HepG2 (cell line): ENCODE data around the gene THADA. TPM values are rescaled to one million over a fixed set of nuclear protein-coding genes. Genes with fewer than 3 reads are reported as not detected.

Source experiments
- ARHGAP35 ChIP-seq: sonication (generic); formaldehyde crosslinking; IDR thresholded peaks from 2 replicates; pipeline ENCODE4 v1.9.0; 2022; ENCODE audit warnings: mild to moderate bottlenecking, inconsistent platforms, moderate library complexity, missing genetic modification reagents, borderline replicate concordance
- HNRNPL ChIP-seq: fragments of 200-400 bp; formaldehyde crosslinking; IDR thresholded peaks from 2 replicates; pipeline ENCODE4 v1.6.1; 2017; ENCODE audit warnings: mild to moderate bottlenecking, low read depth, low read length
- KLF11 ChIP-seq: IDR thresholded peaks from 2 replicates; pipeline ENCODE4 v1.6.1; 2016; ENCODE audit warnings: missing compliant biosample characterization
- MEIS2 ChIP-seq: sonication (generic); formaldehyde crosslinking; IDR thresholded peaks from 2 replicates; pipeline ENCODE4 v1.9.0; 2021; ENCODE audit warnings: mild to moderate bottlenecking, missing genetic modification reagents
- RXRB ChIP-seq: IDR thresholded peaks from 2 replicates; pipeline ENCODE4 v1.6.1; 2016; ENCODE audit warnings: borderline replicate concordance, missing genetic modification reagents, missing compliant biosample characterization
- SIN3B ChIP-seq: fragments of 150-350 bp; IDR thresholded peaks from 2 replicates; pipeline ENCODE4 v1.6.1; 2014; ENCODE audit warnings: low read length
- TEAD2 ChIP-seq: sonication (generic); formaldehyde crosslinking; IDR thresholded peaks from 2 replicates; pipeline ENCODE4 v1.9.0; 2021; ENCODE audit warnings: missing genetic modification reagents
- ZFP82 ChIP-seq: sonication (generic); formaldehyde crosslinking; IDR thresholded peaks from 2 replicates; pipeline ENCODE4 v1.5.1; 2020; ENCODE audit warnings: mild to moderate bottlenecking, missing genetic modification reagents, borderline replicate concordance
- ZIK1 ChIP-seq: sonication (generic); formaldehyde crosslinking; IDR thresholded peaks from 2 replicates; pipeline ENCODE4 v1.5.0; 2020; ENCODE audit warnings: mild to moderate bottlenecking, low read depth, missing genetic modification reagents, borderline replicate concordance
- ZNF101 ChIP-seq: sonication (generic); formaldehyde crosslinking; IDR thresholded peaks from 2 replicates; pipeline ENCODE4 v1.4.0; 2020; ENCODE audit warnings: mild to moderate bottlenecking, low read depth, missing genetic modification reagents, borderline replicate concordance
- ZNF232 ChIP-seq: sonication (generic); formaldehyde crosslinking; IDR thresholded peaks from 2 replicates; pipeline ENCODE4 v1.4.0; 2020; ENCODE audit warnings: missing genetic modification reagents, borderline replicate concordance
- ZNF331 ChIP-seq: sonication (generic); formaldehyde crosslinking; IDR thresholded peaks from 2 replicates; pipeline ENCODE4 v1.4.0; 2020; ENCODE audit warnings: missing genetic modification reagents
- ZNF496 ChIP-seq: sonication (generic); formaldehyde crosslinking; IDR thresholded peaks from 2 replicates; pipeline ENCODE4 v1.8.1; 2023; ENCODE audit warnings: mild to moderate bottlenecking, moderate library complexity, missing genetic modification reagents; ENCODE audit not compliant: insufficient replicate concordance
- ZNF572 ChIP-seq: sonication (generic); formaldehyde crosslinking; IDR thresholded peaks from 2 replicates; pipeline ENCODE4 v1.5.1; 2020; ENCODE audit warnings: mild to moderate bottlenecking, missing genetic modification reagents
- ZNF674 ChIP-seq: sonication (generic); formaldehyde crosslinking; IDR thresholded peaks from 2 replicates; pipeline ENCODE4 v1.5.0; 2020; ENCODE audit warnings: low read depth, mild to moderate bottlenecking, missing genetic modification reagents
- ZNF724P ChIP-seq: sonication (generic); formaldehyde crosslinking; IDR thresholded peaks from 2 replicates; pipeline ENCODE4 v1.8.0; 2022; ENCODE audit warnings: missing genetic modification reagents, borderline replicate concordance
- ZNF768 ChIP-seq: sonication (generic); formaldehyde crosslinking; IDR thresholded peaks from 2 replicates; pipeline ENCODE4 v1.4.0; 2020; ENCODE audit warnings: missing genetic modification reagents
- ZNF850 ChIP-seq: sonication (generic); formaldehyde crosslinking; conservative IDR thresholded peaks from 2 replicates; pipeline ENCODE4 v1.9.0; 2021; ENCODE audit warnings: mild to moderate bottlenecking, missing genetic modification reagents
- polyA plus RNA-seq, 8 experiments: library from polyadenylated mRNA; depleted of rRNA in 3 of 8; stranded (reverse) in 7 of 8; unstranded in 1 of 8; fragments of >200 nt; fragmentation: Illumina TruSeq in 4 of 8; extraction: Trizol in 4 of 8; gene quantifications; 2 replicates each; pipeline versions ENCODE4 v1.2.1 to v1.2.3, GENCODE V29; 2011 to 2016; ENCODE audit warnings: low read depth in 4 of 8, missing spikeins in 1 of 8, mixed read lengths in 1 of 8; ENCODE audit not compliant: insufficient read depth in 1 of 8
- total RNA-seq, 5 experiments: library from RNA; depleted of rRNA; stranded (reverse); fragments of >200 nt; fragmentation: Illumina TruSeq; extraction: Trizol; gene quantifications; 2 replicates each; pipeline ENCODE4 v1.2.3, GENCODE V29; 2016; ENCODE audit warnings: low read depth in 1 of 5
- TF ChIP-seq, protein P1 (sequence below): IDR thresholded peaks from 2 replicates; pipeline ENCODE4 v1.6.1; 2012; ENCODE audit warnings: low read length, improper control_type of control experiment
- TF ChIP-seq, protein P2 (sequence below): sonication (generic); formaldehyde crosslinking; IDR thresholded peaks from 2 replicates; pipeline ENCODE4 v1.4.0; 2020; ENCODE audit warnings: mild to moderate bottlenecking, low read depth, missing genetic modification reagents
- TF ChIP-seq, protein P3 (sequence below): sonication (generic); formaldehyde crosslinking; IDR thresholded peaks from 2 replicates; pipeline ENCODE4 v1.5.1; 2020; ENCODE audit warnings: mild to moderate bottlenecking, missing genetic modification reagents, borderline replicate concordance

THADA gene
- total and polyA plus RNA-seq, 2 of the 13 experiments (the other 11 are each of a cell fraction or from before 2014, with no cell fraction given) = 12.7 to 21.7 TPM

DNA sequence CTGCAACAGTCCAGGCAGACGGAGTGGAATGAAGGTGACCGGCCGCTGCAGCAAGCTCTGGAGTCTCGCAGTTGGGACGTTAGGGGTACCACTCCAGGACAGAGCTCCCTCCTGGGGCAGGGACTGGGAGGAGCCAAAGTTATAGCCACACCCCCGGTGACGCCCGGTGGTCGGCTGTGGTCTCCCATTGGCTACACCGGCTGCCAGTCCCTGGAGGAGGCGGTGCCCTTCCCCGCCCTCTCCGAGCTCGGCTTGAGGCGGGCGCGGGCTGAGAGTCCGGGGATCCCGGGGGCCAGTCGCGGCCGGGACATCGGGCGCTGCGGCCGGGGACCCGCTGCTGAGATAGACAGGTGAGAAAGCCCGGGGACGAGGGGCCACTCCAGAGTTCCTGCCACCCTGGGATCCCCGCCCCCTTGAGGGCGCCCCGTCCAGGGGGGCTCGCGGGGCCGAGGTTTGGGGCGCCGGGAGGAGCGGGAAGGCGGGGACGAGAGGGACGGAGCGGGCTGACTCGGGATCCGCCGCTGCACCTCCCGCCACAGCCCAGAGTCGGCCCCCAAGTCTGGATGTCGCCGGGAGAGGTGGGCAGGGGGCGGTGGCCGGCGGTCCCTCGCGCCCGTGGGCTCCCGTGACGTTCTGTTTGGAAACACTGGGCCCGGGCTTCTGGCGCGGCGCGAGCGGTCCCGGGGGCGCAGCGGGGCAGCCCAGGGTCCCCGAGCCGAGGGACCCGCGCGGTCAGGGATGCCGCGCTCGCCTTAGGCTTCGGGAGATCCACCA lies 41.4 kb upstream of the THADA start, which contains the start of gene PLEKHH2 (continued):
- TF ChIP-seq ZNF768 (CRISPR knock-in tag) (peak; percentile 64; the same call in 1 of the 2 replicates), RXRB (CRISPR knock-in tag) (no peak), ZNF232 (CRISPR knock-in tag) (0 out of 2 replicates have a peak, but pooled peaks have one; percentile 62), MEIS2 (CRISPR knock-in tag) (peak; percentile 77), SIN3B (no peak), HNRNPL (no peak), ZNF674 (CRISPR knock-in tag) (no peak), ZNF724P (CRISPR knock-in tag) (no peak), ZNF331 (CRISPR knock-in tag) (no peak), ARHGAP35 (CRISPR knock-in tag) (no peak), ZNF572 (no peak), TEAD2 (CRISPR knock-in tag) (no peak), ZFP82 (CRISPR knock-in tag) (no peak), ZNF496 (CRISPR knock-in tag) (no peak), ZIK1 (no peak), ZNF101 (CRISPR knock-in tag) (no peak), ZNF850 (CRISPR knock-in tag) (no peak), KLF11 (CRISPR knock-in tag) (no peak)
- TF ChIP-seq, protein P1, sequence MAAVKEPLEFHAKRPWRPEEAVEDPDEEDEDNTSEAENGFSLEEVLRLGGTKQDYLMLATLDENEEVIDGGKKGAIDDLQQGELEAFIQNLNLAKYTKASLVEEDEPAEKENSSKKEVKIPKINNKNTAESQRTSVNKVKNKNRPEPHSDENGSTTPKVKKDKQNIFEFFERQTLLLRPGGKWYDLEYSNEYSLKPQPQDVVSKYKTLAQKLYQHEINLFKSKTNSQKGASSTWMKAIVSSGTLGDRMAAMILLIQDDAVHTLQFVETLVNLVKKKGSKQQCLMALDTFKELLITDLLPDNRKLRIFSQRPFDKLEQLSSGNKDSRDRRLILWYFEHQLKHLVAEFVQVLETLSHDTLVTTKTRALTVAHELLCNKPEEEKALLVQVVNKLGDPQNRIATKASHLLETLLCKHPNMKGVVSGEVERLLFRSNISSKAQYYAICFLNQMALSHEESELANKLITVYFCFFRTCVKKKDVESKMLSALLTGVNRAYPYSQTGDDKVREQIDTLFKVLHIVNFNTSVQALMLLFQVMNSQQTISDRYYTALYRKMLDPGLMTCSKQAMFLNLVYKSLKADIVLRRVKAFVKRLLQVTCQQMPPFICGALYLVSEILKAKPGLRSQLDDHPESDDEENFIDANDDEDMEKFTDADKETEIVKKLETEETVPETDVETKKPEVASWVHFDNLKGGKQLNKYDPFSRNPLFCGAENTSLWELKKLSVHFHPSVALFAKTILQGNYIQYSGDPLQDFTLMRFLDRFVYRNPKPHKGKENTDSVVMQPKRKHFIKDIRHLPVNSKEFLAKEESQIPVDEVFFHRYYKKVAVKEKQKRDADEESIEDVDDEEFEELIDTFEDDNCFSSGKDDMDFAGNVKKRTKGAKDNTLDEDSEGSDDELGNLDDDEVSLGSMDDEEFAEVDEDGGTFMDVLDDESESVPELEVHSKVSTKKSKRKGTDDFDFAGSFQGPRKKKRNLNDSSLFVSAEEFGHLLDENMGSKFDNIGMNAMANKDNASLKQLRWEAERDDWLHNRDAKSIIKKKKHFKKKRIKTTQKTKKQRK = no peak
- TF ChIP-seq, protein P2, sequence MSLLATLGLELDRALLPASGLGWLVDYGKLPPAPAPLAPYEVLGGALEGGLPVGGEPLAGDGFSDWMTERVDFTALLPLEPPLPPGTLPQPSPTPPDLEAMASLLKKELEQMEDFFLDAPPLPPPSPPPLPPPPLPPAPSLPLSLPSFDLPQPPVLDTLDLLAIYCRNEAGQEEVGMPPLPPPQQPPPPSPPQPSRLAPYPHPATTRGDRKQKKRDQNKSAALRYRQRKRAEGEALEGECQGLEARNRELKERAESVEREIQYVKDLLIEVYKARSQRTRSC = no peak
- TF ChIP-seq, protein P3, sequence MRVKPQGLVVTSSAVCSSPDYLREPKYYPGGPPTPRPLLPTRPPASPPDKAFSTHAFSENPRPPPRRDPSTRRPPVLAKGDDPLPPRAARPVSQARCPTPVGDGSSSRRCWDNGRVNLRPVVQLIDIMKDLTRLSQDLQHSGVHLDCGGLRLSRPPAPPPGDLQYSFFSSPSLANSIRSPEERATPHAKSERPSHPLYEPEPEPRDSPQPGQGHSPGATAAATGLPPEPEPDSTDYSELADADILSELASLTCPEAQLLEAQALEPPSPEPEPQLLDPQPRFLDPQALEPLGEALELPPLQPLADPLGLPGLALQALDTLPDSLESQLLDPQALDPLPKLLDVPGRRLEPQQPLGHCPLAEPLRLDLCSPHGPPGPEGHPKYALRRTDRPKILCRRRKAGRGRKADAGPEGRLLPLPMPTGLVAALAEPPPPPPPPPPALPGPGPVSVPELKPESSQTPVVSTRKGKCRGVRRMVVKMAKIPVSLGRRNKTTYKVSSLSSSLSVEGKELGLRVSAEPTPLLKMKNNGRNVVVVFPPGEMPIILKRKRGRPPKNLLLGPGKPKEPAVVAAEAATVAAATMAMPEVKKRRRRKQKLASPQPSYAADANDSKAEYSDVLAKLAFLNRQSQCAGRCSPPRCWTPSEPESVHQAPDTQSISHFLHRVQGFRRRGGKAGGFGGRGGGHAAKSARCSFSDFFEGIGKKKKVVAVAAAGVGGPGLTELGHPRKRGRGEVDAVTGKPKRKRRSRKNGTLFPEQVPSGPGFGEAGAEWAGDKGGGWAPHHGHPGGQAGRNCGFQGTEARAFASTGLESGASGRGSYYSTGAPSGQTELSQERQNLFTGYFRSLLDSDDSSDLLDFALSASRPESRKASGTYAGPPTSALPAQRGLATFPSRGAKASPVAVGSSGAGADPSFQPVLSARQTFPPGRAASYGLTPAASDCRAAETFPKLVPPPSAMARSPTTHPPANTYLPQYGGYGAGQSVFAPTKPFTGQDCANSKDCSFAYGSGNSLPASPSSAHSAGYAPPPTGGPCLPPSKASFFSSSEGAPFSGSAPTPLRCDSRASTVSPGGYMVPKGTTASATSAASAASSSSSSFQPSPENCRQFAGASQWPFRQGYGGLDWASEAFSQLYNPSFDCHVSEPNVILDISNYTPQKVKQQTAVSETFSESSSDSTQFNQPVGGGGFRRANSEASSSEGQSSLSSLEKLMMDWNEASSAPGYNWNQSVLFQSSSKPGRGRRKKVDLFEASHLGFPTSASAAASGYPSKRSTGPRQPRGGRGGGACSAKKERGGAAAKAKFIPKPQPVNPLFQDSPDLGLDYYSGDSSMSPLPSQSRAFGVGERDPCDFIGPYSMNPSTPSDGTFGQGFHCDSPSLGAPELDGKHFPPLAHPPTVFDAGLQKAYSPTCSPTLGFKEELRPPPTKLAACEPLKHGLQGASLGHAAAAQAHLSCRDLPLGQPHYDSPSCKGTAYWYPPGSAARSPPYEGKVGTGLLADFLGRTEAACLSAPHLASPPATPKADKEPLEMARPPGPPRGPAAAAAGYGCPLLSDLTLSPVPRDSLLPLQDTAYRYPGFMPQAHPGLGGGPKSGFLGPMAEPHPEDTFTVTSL (CRISPR knock-in tag) = no peak
